Esophagus mucosa (tissue), 1 donor: ENCODE results near the gene ZDHHC16. TPM values are rescaled to one million over a fixed set of nuclear protein-coding genes. Genes with fewer than 3 reads are reported as not detected.
"Not testable (repeated sequence)": the region's sequence is repeated elsewhere in the genome, so short reads cannot be mapped to it uniquely, and the experiment has no call there.

Source experiments
- ATAC-seq: fragments of 200-7000 bp; cut with Tn5 transposase; one replicate; pipeline ENCODE4 v1.9.1; 2020
- total RNA-seq: library from RNA; stranded (reverse); gene quantifications from one replicate; pipeline ENCODE4 v1.2.4, GENCODE V29; 2023
- donor health status: DM: yes; HTN: yes; CAD: no.

Gene ZDHHC16
- 23.0 TPM for total RNA-seq

DNA sequence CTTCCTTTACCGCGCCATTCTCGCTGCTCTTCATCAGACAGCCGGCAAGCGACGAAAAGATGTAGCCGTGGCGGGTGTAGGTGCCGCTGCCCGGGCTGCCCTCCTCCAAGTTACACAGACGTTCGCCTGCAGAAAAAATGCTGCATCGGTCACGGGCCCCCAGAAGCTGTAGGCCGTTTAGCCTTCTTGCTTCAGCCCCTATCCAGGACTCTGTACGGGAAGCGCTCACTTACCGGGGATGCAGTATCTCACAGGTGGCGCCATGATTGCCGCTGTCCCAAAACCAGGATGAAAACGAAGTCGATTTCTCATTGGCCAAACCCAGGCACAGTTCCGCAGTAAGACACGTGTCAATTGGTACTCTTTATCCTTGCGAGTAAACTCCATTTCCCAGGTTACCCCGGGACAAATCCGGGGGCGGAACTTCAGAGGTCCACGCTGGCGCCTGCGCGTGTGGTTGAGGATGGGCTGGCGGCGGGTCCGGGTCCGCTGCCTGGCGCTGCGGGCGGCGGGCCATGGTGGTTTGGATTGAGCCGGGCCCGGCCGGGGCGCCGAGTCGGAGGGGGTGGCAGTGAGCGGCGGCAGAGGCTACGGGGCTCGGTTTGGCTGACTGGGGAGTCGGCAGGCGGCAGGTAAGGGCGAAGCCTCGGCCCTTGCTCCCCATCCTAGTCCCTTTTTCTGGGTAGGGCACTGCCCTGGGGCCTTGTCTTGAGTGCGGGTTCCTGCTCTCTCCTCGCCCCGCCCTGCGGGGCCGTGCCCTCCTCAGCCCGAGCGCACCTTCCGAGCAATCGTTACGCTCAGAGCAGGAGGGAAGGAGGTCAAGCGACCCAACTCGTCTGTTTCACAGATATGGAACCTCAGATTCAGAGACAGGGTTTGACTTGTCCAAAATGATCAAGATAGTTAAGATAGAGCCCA, at the start of gene ZDHHC16, which contains the start of gene EXOSC1:
Gene ZDHHC16, plus strand, starts transcription at position 454 of the 918 bp plus-strand sequence. CDS start 5,501 bp downstream, outside the sequence.
Gene EXOSC1, minus strand, starts transcription at position 285 of the 918 bp plus-strand sequence. Its CDS starts 21 bp downstream, at position 264.
- peak; percentile 96 for ATAC-seq

DNA sequence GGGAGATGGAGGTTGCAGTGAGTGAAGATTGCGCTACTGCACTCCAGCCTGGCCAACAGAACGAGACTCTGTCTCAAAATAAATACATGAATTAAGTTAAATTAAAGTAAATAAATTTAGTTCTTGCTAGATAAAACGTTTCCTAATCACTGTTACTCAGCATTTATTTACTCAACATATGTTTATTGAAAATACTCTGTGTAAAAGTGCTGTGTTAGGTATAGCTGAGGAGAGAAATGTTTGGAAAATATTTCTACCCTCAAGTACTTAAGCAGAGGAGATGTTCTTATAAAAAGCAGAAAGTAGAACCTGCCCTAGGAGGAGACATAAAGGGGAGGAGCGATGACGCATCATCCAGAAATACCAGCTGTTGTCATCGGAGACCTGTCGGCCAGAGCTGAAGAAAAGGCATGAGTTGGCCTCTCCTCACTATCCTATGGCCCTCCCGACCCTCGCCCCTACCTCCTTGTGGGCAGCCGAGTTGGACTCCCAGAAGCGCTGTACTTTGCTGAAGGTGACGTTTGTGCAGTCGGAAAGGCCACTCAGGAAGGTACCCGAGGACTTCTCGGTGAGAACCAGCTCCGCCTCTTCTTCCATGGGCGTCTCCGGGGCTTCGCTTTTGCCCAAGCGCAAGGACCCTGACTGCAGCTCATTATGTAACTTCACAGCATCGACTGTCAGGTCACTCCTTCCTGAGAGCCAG, 46.0 kb upstream of the ZDHHC16 start:
- ATAC-seq = peak; percentile 75

DNA sequence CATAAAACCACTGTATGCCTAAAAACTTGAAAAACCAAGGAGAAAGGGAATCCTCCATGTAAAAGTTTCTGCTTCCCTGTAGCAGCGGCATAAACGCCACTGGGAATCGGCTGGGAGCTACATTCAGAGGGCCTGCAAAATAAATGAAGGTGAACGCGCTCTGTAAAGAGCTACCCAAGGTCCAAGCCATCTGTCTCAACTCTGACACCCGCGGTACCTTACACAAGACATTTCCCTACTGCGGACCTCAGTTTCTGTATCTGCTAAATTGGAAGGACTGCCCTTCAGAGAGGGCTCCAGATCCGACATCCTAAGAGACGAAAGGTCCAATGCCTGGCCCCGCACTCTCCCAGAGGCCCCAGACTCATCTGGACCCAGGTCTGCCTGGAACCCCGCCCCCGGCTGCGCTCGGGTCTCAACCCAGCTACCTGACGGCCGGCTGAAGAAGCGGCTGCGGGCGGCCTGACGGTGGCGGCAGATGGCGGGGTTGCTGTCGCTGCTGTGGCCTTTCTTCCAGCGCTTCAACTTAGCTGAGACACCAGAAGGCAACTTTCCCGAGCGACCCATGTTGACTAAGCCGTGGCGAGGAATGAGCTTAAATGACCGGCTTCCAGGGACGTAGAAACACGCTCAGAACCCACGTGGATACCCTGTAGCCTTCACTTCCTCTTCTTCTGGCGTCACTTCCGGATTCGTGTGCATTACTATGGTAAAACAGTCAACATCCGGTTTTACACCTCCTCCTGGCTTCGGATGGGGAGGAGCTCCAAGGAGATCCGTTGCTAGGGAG, 45.1 kb upstream of the ZDHHC16 start, which contains the start of gene RRP12:
Gene RRP12, minus strand, starts transcription at position 676 of the 790 bp plus-strand sequence. Its CDS starts 109 bp downstream, at position 567.
- peak; percentile 95 for ATAC-seq

DNA sequence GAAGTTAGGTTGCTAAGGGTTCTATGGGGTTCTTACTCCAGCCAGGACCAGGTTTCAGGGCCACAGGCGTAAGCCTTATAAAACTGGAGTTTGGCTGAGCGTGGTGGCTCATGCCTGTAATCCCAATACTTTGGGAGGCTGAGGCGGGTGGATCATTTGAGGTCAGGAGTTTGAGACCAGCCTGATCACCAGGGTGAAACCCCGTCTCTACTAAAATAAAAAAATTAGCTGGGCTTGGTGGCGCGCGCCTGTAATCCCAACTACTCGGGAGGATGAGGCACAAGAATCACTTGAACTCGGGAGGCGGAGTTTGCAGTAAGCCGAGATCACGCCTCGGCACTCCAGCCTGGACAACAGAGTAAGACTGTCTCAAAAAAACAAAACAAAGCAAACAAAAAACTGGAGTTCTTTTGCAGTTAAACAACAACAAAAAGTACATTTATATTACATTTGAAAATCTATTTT, 44.5 kb upstream of the ZDHHC16 start:
- no peak for ATAC-seq

DNA sequence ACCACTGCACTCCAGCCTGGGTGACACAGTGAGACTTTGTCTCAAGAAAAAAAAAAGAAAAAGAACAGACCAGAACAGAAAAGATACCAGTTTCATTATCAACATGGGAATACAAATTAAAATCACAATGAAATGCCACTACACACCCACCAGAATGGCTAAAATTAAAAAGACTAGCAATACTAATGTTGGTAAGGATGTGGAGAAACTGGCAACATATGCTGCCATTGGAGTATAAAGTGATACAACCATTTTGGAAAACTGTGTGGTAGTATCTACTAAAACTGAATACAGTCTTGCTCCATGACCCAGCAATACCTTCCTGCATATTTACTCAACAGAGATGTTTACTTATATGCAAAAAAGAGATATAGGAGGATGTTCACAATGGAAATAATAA, 41.9 kb upstream of the ZDHHC16 start:
- ATAC-seq = no peak

DNA sequence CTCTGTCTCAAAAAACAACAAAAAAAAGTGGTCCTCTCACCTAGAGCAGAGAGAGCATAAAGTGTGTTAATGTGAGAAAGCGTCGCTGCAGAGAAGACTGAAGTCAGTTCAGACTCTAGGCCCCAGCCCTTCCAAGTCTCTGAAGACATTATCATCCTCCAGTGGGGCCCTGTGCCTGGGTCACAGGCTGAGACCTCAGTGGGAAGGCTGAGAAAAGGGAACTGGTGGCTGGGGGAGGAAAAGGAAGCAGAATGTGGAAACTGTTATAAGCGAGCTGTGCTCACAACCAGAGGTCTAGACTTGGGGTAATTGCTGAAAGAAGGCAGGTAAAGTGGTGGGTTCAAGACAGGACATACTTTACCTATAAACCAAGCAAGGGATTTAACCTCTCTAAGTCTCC, 39.9 kb upstream of the ZDHHC16 start:
- no peak for ATAC-seq

DNA sequence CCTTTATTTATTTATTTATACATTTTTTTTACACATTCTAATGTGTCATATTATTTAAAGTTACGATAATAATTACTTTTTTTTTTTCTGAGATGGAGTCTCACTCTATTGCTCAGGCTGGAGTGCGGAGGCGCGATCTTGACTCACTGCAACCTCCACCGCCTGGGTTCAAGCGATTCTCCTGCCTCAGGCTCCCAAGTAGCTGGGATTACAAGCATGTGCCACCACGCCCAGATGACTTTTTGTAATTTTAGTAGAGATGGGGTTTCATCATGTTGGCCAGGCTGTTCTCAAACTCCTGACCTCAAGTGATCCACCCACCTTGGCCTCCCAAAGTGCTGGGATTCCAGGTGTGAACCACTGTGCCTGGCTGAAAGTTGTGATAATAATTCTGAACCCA, 39.5 kb upstream of the ZDHHC16 start:
- ATAC-seq = not testable (repeated sequence)

DNA sequence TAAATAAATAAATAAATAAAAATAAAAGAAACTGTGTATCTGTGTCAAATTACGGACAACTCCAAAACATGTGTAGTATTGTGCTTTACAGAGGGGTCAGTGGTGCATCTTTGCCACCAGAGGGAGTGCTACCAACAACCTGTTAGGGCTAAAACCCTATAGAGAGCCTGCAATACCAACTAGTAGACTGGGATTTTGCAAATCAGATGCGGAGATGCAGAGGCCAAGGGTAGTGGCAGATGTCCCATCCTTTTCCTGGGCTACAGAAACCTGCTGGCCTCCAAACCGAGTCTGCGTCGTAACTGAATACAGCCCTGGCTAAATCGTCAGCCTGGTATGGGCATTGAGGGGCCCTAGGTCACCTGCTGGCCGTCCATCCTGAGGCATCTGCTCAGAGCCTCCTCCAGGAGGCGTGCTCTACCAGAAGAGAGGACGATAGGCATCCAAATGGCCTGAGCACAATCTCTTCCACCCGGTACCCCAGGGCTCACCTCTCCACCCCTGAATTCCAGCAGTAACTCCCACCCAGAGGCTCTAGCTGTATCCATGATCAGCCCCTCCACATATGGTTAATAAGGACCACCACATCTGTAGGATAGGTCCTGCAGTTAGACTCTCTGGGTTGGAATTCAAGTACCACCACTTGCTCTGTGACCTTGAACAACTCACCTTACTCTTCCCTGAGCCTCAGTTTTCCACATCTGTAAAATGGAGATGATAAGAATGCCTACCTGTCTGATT, 38.6 kb upstream of the ZDHHC16 start:
- ATAC-seq = peak; percentile 84

DNA sequence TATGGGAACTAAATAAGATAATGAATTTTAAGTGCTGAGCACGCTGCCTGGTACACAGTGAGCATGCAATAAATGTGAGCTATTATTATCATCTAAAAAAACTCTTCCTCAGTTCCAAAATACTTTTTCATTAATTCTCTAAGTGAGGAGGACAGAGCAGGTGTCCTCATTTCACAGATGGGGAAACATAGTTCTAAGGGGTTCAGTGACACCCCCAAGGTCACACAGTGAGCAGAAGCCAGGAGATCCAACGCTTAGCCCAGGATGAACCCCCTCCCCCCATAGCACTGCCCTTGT, 38.1 kb upstream of the ZDHHC16 start:
- ATAC-seq = no peak

DNA sequence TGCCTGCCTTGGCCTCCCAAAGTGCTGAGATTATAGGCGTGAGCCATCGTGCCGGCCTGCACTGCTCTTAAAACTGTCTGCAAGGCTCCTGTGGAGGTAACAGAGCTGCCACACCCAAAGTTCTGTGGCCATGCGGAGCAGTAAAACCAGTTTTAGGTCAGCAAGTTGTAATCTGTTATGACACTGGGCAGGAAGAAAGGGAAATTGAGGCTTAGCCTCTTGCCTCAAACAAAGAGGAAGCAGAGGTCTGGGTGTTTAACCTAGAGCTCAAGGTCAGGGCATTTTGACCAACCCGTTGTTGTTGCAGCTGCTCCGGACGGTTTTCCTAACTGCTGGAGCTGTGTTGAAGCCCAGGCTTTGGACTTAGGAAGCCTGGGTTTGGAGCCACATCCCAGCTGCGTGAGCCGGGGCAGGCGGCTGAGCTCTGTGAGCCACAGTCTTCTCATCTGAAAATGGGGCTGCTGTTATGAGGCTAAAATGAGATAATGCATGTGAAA, 37.4 kb upstream of the ZDHHC16 start:
- peak; percentile 79 for ATAC-seq

DNA sequence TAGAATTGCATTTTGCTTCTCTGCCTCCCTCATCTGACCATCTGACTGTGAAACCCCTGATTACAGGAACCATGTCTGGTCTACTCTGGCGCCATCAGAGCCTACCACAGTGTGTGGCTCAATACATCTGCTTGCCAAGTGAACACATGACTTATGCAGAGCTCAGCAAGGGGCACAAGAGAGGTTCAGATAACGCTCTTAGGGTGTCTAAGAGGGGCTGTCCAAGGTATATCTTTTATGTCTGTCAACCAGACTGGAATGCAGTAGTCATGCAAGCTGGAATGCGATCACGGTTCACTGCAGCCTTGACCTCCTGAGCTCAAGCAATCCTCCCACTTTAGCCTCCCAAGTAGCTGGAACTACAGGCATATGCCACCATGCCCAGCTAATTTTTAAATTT, 34.6 kb upstream of the ZDHHC16 start:
- no peak for ATAC-seq

DNA sequence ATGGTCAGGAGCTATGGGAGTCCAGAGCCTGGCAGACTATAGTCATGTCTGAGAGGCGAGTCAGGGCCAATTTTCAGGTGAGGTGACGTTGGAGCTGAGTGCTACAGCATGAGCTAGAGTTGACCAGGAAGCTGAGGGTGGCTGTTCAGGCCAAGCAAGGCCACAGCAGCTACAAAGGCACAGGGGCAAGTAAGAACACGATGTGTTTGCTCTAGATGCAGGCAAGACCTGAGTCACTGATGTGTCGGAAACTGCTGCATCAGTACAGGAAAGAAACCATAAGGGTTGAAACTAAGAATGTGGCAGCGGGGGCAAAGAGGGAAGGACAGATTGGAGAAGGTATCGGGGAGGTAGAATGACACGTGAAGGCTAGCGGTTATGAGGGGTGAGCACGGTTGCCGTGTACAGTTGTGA, 33.1 kb upstream of the ZDHHC16 start:
- ATAC-seq = peak; percentile 92

DNA sequence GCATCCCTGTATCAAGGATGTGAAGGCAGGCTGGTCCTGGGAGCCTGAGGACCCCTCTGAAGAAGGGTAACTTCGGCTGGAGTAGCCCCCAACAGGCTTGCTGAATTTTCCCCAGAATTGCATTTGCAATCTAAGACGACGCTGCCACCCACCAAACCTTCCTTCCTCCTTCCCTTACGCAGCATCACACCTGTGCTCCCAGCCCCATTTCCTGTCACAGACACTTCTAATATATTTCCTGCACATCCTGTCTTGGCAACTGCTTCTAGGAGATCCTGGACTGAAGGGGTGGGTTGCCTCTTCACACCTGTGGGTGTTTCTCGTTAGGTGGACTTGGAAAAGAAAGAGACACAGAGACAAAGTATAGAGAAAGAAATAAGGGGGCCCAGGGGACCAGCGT, 29.4 kb upstream of the ZDHHC16 start:
- ATAC-seq = no peak

DNA sequence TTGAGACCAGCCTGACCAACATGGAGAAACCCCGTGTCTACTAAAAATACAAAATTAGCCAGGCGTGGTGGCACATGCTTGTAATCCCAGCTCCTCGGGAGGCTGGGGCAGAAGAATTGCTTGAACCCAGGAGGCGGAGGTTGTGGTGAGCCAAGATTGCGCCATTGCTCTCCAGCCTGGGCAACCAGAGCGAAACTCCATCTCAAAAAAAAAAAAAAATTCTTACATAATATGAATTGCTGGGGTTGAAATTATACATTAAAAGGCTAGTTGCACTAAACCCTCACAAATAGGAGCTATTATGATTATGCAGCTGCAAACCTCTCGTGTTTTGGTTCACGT, 22.2 kb upstream of the ZDHHC16 start:
- ATAC-seq = not testable (repeated sequence)

DNA sequence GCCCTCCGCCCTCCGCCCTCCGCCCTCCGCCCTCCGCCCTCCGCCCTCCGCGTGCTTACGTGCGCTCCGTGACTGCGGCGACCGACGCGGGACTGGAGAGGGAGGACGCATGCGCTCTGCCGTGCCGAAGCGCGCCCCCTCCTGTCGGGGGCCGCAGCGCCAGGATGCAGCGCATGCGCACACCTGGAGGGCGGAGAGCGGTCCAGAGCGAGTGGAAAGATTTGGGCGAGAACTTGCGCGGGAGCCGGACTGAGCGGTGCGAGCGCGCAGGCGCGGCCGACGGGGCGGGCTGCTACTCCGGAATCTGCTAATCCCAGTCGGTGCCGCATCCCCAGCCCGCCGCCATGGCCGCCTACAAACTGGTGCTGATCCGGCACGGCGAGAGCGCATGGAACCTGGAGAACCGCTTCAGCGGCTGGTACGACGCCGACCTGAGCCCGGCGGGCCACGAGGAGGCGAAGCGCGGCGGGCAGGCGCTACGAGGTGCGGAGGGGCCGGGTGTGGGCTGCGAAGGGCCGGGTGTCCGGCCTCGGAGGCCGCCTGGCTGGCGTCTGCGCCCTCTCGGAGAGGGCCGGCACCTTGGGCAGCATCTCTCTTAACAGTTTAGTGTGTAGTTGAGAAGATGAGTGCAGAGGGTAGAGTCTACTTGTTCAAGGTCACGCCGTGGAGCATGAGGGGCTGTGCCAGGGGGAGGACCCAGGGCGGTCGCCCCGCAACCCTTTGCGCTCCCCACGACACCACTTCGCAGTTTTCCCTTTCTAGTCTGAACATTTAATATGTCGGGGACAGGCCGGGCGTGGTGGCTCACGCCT, 19.8 kb upstream of the ZDHHC16 start, which contains the start of gene PGAM1:
Gene PGAM1, plus strand, starts transcription at position 228 of the 812 bp plus-strand sequence. Its CDS starts 117 bp downstream, at position 345.
- peak; percentile 92 for ATAC-seq

DNA sequence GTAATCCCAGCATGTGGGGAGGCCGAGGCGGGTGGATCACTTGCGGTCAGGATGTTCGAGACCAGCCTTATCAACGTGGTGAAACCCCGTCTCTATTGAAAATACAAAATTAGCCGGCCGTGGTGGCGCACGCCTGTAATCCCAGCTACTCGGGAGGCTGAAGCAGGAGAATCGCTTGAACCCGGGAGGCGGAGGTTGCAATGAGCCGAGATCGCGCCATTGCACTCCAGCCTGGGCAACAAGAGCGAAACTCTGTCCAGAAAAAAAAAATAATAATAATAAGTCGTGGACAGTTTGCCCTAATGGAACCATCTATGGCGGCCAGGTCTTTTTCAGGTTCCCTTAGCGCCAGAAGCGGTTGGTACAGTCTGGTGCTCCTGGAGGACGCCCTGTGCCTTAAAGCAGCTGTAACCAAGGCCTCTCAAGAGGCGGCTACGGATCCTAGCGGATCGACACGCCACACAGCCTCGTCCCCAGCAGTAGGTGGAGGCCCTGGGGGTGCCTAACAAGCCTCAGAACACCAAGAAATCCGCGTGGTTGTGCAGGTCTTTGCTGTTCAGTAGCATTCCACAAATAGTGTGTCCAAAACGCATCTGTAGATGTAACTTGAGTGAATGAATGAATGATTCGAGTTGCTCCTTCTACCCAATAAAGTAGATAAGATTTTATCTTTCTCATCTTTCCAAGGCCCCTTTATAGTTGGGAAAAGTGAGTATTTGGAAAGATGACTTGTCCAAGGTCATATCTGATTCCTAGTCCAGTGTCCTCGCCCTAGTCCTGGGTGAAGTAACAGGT, 19.0 kb upstream of the ZDHHC16 start:
- peak; percentile 14 for ATAC-seq

DNA sequence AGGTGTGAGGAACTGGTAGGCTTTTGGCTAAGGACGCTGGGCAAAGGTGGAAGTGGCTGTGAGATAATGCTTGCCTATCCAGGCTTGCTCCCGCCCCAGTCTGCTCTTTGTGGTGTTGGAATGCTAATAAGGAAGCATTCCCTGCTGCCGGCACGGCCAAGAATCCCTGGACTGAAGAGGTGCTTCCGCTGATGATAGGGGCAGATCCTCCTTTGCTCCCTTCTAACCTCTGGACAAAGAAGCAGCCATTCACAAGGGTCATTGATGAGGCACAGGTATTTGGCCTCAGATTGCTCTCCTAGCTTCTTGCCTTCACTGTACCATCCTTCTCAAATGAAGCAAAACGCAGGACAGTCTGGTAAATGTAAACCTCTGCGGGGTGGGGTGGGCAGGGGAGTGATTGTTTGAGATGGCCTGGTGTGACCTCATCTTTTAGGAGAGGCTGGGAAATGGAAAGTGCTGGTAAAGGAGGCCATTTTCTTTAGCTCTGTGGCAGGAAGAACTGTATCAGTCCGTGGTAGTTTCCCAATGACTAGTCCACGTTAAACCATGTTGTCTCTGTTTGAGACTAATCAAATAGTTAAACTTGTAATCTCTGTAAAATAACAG, 18.3 kb upstream of the ZDHHC16 start:
- peak; percentile 14 for ATAC-seq

DNA sequence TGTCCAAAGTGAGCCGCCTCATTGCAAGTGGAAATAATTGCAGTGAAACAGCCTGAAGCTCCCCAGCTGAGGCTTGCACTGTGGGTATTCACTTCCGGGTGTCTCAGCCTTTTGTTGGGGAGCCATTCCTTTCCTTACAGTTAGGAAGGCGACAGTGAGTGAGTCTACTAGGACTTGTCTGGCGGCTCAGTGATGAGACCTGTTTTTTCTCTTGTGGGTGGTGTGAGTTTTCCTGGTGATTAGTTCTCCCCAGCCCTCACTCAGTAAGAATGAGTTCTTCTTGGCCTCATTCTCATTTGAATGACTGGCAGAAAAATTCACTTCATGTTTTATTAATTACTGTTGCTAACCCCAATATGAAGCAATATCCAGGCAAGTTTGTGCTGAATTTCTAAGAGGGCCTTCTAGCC, 17.4 kb upstream of the ZDHHC16 start:
- peak; percentile 45 for ATAC-seq

DNA sequence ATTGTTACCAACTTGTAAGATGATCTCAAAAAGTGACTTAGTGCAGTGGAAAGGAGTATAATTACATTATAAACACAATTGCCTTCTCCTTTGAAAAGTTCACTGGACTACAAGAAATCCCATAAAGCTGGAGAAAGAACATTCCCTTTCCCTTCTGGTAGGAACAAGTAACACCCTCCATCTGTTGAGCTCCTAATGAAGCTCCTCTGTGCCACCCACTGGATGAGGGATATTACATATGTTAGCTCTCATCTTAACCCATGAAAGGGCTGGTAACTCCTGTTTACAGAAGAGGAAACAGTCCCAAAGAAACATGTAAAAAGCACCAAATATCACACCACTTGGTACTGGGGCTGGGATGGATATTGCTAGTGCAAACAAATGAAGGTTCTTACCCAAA, 11.9 kb upstream of the ZDHHC16 start:
- no peak for ATAC-seq
